Fibroblast of villous mesenchyme (primary cell): Measurements from ENCODE around the gene E2F1. TPM values are rescaled to one million over a fixed set of nuclear protein-coding genes. Genes with fewer than 3 reads are reported as not detected.

Experiments
- DNase-seq: peaks from one replicate; pipeline ENCODE4 v3.0.0-alpha.2; 2010; ENCODE audit warnings: low read depth
- H3K4me3 ChIP-seq: 2 replicates; pipeline ENCODE4 v1.5.1; 2011; ENCODE audit warnings: low read depth, mild to moderate bottlenecking, low read length
- CTCF ChIP-seq: IDR thresholded peaks from 2 replicates; pipeline ENCODE4 v1.5.1; 2012; ENCODE audit warnings: low read depth, mild to moderate bottlenecking, low read length; ENCODE audit not compliant: insufficient read depth
- total RNA-seq: library from RNA; depleted of rRNA; stranded (reverse); fragments of >200 nt; gene quantifications from 2 replicates; pipeline ENCODE4 v1.2.3, GENCODE V29; 2012

E2F1 gene
- total RNA-seq, 1 donor, result 7.3 TPM

- no peak overlapping the region for H3K4me3 ChIP-seq
- TF ChIP-seq CTCF, result no peak
- DNase-seq, result no peak
Measured at GRCh38 chr20:33630507-33630906, 55.7 kb downstream of the E2F1 start.

GRCh38 chr20:33629979-33630378 is 56.2 kb downstream of the E2F1 start:
- no peak for TF ChIP-seq CTCF
- no peak for DNase-seq

GRCh38 chr20:33629533-33629932 is 56.7 kb downstream of the E2F1 start:
- no peak overlapping the region for H3K4me3 ChIP-seq
- no peak for DNase-seq
- no peak for TF ChIP-seq CTCF

More at GRCh38 chr20:33629979-33630378, 56.2 kb downstream of the E2F1 start:
- H3K4me3 ChIP-seq, result no peak overlapping the region

GRCh38 chr20:33627577-33628216 is 58.5 kb downstream of the E2F1 start:
- no peak overlapping the region for H3K4me3 ChIP-seq
- no peak for DNase-seq
- no peak for TF ChIP-seq CTCF

GRCh38 chr20:33626190-33626589 is 60.0 kb downstream of the E2F1 start:
- H3K4me3 ChIP-seq, result no peak overlapping the region
- no peak for DNase-seq
- no peak for TF ChIP-seq CTCF

Other genes starting within 250 kb of the E2F1 start
- 6.0 and 20.3 TPM in 2 replicates for gene SNTA1, start 242.6 kb downstream of the E2F1 start, total RNA-seq
- gene CBFA2T2, start 196.3 kb downstream of the E2F1 start, total RNA-seq, result 4.8 and 5.6 TPM in 2 replicates
- gene C20orf144, start 24.1 kb downstream of the E2F1 start, total RNA-seq, result under 0.01 and 0.32 TPM in 2 replicates
- gene ACTL10, start 19.4 kb downstream of the E2F1 start, total RNA-seq, result 1.7 and 2.6 TPM in 2 replicates
- gene NECAB3, start 12.0 kb downstream of the E2F1 start, total RNA-seq, result 22.0 and 23.8 TPM in 2 replicates
- gene PXMP4, start 33.9 kb upstream of the E2F1 start, total RNA-seq, result 3.9 and 5.2 TPM in 2 replicates
- gene ZNF341, start 45.6 kb upstream of the E2F1 start, total RNA-seq, result 0.64 and 1.3 TPM in 2 replicates
- gene CHMP4B, start 125.0 kb upstream of the E2F1 start, total RNA-seq, result 28.3 and 32.0 TPM in 2 replicates